A375 (cell line): Measurements from ENCODE around the gene MYF6. TPM values are rescaled to one million over a fixed set of nuclear protein-coding genes. Genes with fewer than 3 reads are reported as not detected.

Experiments
- total RNA-seq: library from RNA; depleted of rRNA; stranded (reverse); fragments of >200 nt; shearing (Covaris generic); gene quantifications from 2 replicates; pipeline ENCODE4 v1.2.3, GENCODE V29; 2014; rRNA removed

The MYF6 gene
- not detected in 2 replicates for total RNA-seq

GRCh38 chr12:80707126-80707829 lies at the start of gene MYF6:
MYF6 (plus strand) TSS chr12:80707634; CDS start chr12:80707720, 86 bp downstream.

GRCh38 chr12:80716696-80717469 lies 9.4 kb downstream of the MYF6 start, which contains the start of gene MYF5:
MYF5 (plus strand) TSS chr12:80716912; CDS start chr12:80717064, 152 bp downstream.

Other genes starting within 250 kb of the MYF6 start
- gene MYF5, start 9.3 kb downstream of the MYF6 start, total RNA-seq: not detected in 2 replicates
- gene LIN7A, start 230.3 kb downstream of the MYF6 start, total RNA-seq: under 0.01 and 1.2 TPM in 2 replicates